Measurements from ENCODE around the gene SAG.
A peak's percentile ranks its signal among the peaks of the same experiment; 100 is the strongest.

SAG gene

DNA sequence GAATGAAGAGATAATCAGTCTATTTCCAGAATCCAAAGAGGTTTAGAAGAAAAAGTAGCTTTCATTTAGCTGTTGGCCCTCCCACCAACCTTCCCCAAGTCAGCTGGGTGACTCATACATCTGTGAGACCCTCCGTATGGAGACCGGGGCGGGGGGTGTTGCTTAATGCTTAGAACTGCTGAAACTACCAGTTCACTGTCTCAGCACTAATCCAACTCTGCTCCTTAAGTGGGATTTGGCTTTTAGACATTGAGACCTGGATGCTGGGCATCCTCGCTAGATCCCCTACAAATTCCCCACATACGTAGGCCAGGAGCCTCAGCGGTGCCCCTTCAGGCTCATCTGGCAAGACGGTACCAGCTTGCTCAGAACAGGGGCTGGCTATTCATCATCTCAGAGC is at the start of gene SAG:
SAG (plus strand) TSS at position 252 of the 400 bp plus-strand sequence. CDS start 1,374 bp downstream, outside the sequence.
- no peak for DNase-seq (ENCODE audit: low read depth in 2 of 2)

DNA sequence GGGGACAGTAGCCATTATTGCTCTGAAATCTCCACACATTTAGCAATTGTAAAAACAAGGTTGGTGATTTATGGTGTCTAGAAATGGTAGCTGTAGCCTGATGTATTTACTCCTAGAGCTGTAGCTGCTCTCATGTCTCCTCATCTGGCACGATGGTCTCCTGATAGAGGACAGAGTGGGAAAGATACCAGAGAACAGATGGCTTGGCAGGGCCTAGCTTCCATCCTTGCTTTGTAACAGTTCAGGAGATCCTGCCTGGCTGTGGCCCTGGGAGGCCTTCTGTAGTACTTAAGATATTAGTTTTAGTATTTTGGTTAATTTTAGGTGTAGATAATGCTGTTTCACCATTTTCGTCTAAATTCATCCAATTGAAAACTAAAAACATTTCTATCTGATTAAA is 49.4 kb upstream of the SAG start:
- DNase-seq (ENCODE audit: low read depth in 2 of 2): no peak

DNA sequence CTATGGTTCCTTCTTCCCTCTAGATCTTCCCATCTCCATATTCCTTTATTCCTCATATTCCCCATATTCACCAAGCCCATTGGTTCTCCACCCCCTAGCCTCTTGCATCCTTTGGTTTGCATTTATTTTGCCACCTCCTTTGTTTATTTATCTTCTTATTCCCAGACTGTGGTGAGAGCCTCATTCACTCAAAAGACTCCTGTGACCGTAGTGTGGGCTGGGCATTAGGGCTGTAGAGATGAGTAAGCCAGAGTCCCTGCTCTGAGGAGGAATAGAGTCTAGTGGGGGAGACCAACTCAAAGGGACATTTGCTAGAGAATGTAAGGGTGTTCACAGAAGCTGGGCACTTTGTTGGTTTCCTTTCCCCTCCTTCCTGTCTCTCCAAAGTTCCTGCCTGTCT is 47.9 kb upstream of the SAG start:
- DNase-seq (ENCODE audit: low read depth in 2 of 2): no peak

- DNase-seq (ENCODE audit: low read depth in 2 of 2): no peak
Measured at GRCh38 chr2:233260661-233261060, 47.0 kb upstream of the SAG start.

DNA sequence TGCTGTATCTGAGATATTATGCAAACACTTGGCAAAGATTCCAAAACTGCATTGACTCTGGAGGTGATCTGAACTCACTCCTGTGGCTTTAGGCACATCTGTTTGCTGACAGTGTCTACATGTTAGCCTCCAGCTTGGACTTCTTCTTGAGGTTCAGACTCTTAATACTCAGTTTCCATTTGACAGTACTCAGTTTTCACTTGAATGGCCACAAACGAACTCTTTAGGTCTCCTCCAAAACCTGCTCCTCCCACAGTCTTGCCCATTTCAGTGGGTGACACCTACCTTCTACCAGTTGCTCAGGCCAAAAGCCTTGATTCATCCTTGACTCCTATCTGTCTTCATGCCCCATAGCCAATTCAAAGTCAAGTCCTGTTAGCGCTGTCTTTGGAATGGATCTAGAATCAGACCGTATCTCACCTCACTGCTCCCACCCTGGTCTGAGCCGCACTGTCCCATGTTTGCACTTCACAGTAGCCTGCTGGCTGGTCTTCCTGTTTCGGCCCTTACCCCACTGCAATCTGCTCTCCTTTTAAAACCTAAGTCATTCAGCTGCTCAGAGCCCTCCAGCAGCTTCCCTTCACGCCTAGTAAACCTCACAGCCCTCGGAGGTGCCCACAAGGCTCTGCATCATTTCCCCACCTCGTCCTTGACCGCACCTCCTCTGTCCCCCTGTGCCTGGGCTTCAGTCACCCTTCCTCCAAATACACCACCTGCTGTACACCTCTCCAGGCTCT is 45.6 kb upstream of the SAG start:
- no peak for DNase-seq (ENCODE audit: low read depth in 2 of 2)

DNA sequence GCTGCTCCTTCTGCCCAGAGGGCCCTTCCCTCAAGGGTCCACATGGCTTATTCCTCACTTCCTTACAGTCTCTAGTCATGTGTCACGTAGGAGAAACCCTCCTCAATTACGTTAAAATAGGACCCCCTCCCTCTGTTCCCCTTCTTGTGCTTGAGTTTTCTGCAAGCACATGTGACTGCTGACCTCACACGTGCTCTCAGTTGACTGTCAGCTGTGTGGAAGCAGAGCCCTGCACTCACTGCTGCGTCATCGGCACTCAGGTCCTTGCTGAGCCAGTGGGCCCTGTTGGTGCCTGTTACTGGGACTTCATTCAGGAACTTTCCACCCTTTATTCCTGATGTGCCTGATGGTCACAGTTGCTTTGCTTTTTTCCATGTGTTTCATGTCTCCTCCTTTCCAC is 45.1 kb upstream of the SAG start:
- no peak for DNase-seq (ENCODE audit: low read depth in 2 of 2)

GRCh38 chr2:233263045-233263570 is 44.5 kb upstream of the SAG start:
- DNase-seq (ENCODE audit: low read depth in 2 of 2): no peak

GRCh38 chr2:233264667-233265066 is 42.9 kb upstream of the SAG start:
- no peak for DNase-seq (ENCODE audit: low read depth in 2 of 2)

GRCh38 chr2:233265899-233266431 is 41.7 kb upstream of the SAG start:
- DNase-seq (ENCODE audit: low read depth in 2 of 2): no peak

- DNase-seq (ENCODE audit: low read depth in 2 of 2): no peak
Measured at GRCh38 chr2:233266481-233266880, 41.1 kb upstream of the SAG start.

GRCh38 chr2:233267516-233268245 is 39.9 kb upstream of the SAG start:
- peak; percentile 48 to 71 for DNase-seq (ENCODE audit: low read depth in 2 of 2)

DNA sequence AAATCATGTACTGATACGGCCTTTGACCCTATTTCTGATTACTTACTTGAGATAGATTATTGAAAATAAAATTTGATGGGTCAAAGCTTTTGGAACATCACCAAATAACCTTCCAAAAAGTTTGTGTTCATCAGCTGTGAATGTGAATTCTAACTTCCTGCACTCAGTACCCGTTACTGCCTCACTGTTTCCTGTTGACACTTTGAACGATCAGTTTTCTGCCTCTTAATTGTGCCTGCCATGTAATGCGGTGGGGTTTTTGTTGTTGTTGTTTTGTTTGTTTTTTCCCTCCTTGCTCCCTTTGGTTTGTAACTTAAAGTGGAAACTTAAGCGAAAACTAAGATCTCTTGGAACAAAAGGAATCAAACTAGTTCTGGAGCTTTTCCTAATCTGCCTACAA is 37.2 kb upstream of the SAG start:
- DNase-seq (ENCODE audit: low read depth in 2 of 2): no peak

- no peak for DNase-seq (ENCODE audit: low read depth in 2 of 2)
Measured at GRCh38 chr2:233270951-233271350, 36.7 kb upstream of the SAG start.

DNA sequence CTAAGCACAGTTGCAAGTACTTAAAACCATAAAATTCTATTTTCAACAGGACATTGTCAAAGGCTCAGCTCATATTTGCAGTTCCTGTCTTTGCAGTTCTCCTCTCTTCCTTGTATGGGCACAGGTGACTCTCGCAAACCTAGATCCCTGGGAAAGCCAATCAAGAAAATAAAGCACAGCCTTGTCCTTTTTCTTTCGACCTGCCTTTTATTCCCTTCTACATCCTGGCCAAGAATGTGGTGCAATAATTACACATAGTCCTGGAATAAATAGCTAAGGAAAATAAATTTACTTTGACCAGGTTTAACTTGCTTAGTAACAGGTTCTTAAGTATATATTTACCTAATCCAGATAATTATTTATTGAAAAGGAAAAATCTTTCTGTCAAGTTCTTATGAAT is 35.9 kb upstream of the SAG start:
- DNase-seq (ENCODE audit: low read depth in 2 of 2): no peak

DNA sequence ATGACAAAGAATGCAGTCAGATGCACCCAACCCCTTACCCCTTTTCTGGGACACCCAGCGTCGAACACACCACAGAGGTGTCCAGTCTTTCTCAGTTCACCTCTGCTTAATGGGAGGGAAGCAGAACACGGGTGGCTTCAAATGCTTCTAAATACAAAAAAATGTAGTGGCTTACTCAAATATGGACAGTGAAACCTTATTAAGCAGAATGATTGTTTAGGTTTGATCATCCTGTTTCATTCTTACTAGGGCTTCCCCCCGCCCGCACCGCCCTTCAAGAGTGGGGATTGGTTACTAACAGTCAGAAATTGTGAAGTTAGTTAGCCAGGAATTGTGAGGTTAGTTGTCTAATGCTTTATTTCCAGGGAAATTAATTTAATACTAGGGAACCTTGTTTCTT is 34.5 kb upstream of the SAG start:
- no peak for DNase-seq (ENCODE audit: low read depth in 2 of 2)

DNA sequence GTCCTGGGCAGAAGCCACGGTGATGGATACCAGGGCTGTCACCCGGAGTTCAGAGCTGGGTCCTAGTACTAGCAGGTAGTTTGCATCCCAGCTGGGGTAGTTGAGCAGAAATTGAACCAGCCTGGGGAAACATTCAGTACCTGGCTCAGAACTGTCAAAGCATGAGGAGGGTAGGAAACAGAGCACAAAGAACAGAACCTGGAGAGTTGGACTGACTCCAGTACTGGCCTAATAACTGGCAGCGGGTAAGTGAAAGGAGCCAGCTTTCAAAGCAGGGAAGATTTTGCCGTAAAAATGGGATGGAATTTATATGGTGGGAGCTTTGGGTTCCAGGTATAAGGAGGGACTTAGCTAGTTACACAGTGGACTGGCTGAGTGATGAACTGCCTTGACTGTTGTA is 32.4 kb upstream of the SAG start:
- DNase-seq (ENCODE audit: low read depth in 2 of 2): no peak

DNA sequence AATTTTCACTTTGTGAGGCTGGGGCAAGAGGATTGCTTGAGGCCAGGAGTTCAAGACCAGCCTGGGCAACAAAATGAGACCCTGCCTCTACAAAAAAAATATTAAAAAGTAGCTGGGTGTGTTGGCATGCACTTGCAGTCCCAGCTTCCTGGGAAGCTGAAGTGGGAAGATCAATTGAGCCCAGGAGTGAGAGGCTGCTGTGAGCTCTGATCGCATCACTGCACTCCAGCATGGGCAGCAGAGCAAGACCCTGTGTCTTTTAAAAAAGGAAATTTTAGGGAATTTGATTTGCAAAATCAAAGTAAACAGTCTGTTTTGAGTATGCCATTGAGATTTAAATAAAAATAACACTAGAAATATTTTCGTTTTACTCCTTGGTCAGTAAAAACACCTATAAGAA is 28.7 kb upstream of the SAG start:
- no peak for DNase-seq (ENCODE audit: low read depth in 2 of 2)

DNA sequence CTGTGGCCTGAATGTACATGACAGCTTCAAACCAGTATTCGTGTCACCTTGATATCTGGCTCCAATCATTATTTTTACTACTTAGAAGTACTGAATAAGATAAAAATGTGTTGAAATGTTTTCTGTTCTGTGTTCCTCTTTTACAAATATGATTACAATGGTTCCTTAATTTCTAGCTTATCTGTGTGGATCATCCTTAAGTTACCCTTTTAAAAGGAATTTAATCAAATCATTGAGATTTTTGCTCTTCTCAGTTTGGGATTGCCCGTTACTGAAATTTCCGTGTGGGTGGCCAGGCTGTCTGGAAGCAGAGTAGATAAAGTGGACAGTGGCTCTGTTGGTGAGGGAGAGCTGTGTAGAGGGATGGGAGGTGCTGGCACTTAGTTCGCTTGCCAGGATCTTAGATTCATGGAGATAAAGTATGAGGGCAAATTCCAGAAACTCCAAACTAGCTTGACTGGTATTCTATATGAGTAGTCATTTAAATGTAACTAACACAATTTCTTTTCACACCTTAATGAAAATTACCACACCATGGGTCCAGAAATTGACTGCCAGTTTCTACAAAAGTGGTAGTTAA is 27.4 kb upstream of the SAG start:
- DNase-seq (ENCODE audit: low read depth in 2 of 2): no peak

- no peak for DNase-seq (ENCODE audit: low read depth in 2 of 2)
Measured at GRCh38 chr2:233281553-233281952, 26.1 kb upstream of the SAG start.

DNA sequence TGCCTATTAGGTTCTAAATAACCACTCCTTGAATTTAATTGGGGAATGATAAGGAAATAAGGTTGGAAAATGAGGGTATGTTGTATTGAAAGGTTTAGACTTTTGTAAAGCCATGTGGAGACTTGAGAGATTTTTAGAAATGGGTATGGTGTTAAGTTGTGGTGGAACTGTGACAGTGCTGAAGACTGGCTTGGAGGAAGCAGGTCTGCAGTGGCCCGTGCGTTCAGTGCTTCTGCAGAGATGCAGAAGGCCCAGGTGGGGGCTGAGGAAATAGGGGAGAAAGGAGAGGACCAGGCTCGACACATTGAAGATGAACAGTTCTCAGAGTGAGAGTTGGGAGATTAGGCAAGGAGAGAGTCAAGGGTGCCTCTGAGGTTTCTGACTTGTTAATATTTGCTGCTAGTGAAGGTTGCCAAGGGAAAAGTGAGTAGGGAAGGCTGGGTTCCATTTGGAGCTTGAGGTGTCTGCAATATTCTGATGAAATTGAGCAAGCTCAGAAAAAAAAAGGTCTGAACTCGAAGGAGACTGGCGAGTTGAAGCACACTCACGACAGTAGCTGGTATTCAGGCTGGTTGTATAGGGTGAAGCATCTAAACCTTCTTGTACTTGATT is 25.5 kb upstream of the SAG start:
- DNase-seq (ENCODE audit: low read depth in 2 of 2): no peak

- DNase-seq (ENCODE audit: low read depth in 2 of 2): no peak
Measured at GRCh38 chr2:233285921-233286320, 21.7 kb upstream of the SAG start.

DNA sequence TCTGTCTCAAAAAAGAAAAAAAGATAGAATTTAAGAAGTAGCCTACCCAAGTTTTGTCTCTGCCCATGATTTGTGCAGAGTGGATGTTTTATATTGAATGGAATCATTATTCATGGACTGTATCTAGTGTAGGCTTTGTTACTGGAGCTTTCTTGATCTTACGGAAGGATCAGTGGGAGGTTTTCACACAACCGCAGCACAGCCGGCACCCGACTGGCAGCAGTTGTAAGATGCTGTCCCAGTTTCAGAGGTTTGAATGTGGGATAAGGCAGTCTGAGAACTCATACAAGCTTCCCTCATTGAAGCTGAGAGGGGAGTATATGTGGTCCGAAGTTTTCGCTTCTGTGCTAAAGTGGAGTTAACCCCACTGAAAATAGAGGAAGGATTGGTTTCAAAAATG is 19.7 kb upstream of the SAG start:
- DNase-seq (ENCODE audit: low read depth in 2 of 2): no peak
